Mesenchymal stem cell (in vitro differentiated cells and primary cell): ENCODE measurements around the gene TLCD5.

Experiments
- DNase-seq: peaks from one replicate; pipeline ENCODE4 v3.0.0-alpha.2; 2013
- H2AFZ ChIP-seq: one replicate; pipeline ENCODE4 v1.6.1; 2013; ENCODE audit warnings: low read depth, mild to moderate bottlenecking, control low read depth, inconsistent platforms, low read length, moderate library complexity
- H2AK5ac ChIP-seq: 2 replicates; pipeline ENCODE4 v1.6.1; 2013; ENCODE audit warnings: low read length, moderate library complexity, mild to moderate bottlenecking, inconsistent platforms; ENCODE audit not compliant: severe bottlenecking
- H2BK120ac ChIP-seq: one replicate; pipeline ENCODE4 v1.6.1; 2013; ENCODE audit warnings: low read depth, mild to moderate bottlenecking, inconsistent platforms, low read length, moderate library complexity
- H2BK12ac ChIP-seq, 2 experiments: one replicate each; pipeline ENCODE4 v1.6.1; 2013; ENCODE audit warnings: inconsistent platforms in 2 of 2, low read length in 2 of 2, mild to moderate bottlenecking in 2 of 2, moderate library complexity in 2 of 2, control low read depth in 1 of 2
- H2BK15ac ChIP-seq: one replicate; pipeline ENCODE4 v1.6.1; 2013; ENCODE audit warnings: mild to moderate bottlenecking, low read depth, inconsistent platforms; ENCODE audit not compliant: poor library complexity, severe bottlenecking
- H2BK5ac ChIP-seq: 2 replicates; pipeline ENCODE4 v1.6.1; 2013; ENCODE audit warnings: low read depth, mild to moderate bottlenecking, low read length, control low read depth, inconsistent platforms; ENCODE audit not compliant: poor library complexity, severe bottlenecking
- H3K14ac ChIP-seq, 2 experiments: one replicate each; pipeline ENCODE4 v1.6.1; 2013; ENCODE audit warnings: inconsistent platforms in 2 of 2, low read length in 2 of 2, control low read depth in 1 of 2, mild to moderate bottlenecking in 1 of 2, moderate library complexity in 1 of 2
- H3K18ac ChIP-seq, 2 experiments: one replicate each; pipeline ENCODE4 v1.6.1; 2013; ENCODE audit warnings: inconsistent platforms in 2 of 2, low read length in 2 of 2, control low read depth in 1 of 2, low read depth in 1 of 2, mild to moderate bottlenecking in 1 of 2
- H3K23ac ChIP-seq, 2 experiments: one replicate each; pipeline ENCODE4 v1.6.1; 2013; ENCODE audit warnings: inconsistent platforms in 2 of 2, low read length in 2 of 2, mild to moderate bottlenecking in 2 of 2, moderate library complexity in 2 of 2, control low read depth in 1 of 2
- H3K27ac ChIP-seq: 2 replicates; pipeline ENCODE4 v1.5.1; 2013; ENCODE audit warnings: mild to moderate bottlenecking, moderate library complexity, low read length, control low read depth, inconsistent platforms; ENCODE audit not compliant: poor library complexity, severe bottlenecking
- H3K27me3 ChIP-seq, 2 experiments: 2 replicates each; pipeline versions ENCODE4 v1.6.1 to v1.7.0; 2013; ENCODE audit warnings: low read length in 2 of 2, mild to moderate bottlenecking in 2 of 2, moderate library complexity in 2 of 2, control low read depth in 1 of 2, inconsistent platforms in 1 of 2; ENCODE audit not compliant: control insufficient read depth in 1 of 2, insufficient read depth in 1 of 2
- H3K36me3 ChIP-seq, 2 experiments: 2 replicates each; pipeline versions ENCODE4 v1.6.1 to v1.7.0; 2013; ENCODE audit warnings: low read length in 2 of 2, control low read depth in 1 of 2, inconsistent platforms in 1 of 2, low read depth in 1 of 2, mild to moderate bottlenecking in 1 of 2; ENCODE audit not compliant: insufficient read depth in 2 of 2, control insufficient read depth in 1 of 2
- H3K4ac ChIP-seq, 2 experiments: one replicate each; pipeline ENCODE4 v1.6.1; 2013; ENCODE audit warnings: inconsistent platforms in 2 of 2, low read length in 2 of 2, mild to moderate bottlenecking in 2 of 2, moderate library complexity in 2 of 2, control low read depth in 1 of 2, low read depth in 1 of 2
- H3K4me1 ChIP-seq: 2 replicates; pipeline ENCODE4 v1.6.1; 2013; ENCODE audit warnings: low read depth, low read length, control low read depth; ENCODE audit not compliant: control insufficient read depth, insufficient read depth
- H3K4me2 ChIP-seq: 2 replicates; pipeline ENCODE4 v1.6.1; 2013; ENCODE audit warnings: low read length, mild to moderate bottlenecking, inconsistent platforms; ENCODE audit not compliant: poor library complexity, severe bottlenecking
- H3K4me3 ChIP-seq, 2 experiments: 2 replicates each; pipeline versions ENCODE4 v1.5.1 to v1.7.0; 2013; ENCODE audit warnings: low read length in 2 of 2, mild to moderate bottlenecking in 2 of 2, control low read depth in 1 of 2, low read depth in 1 of 2; ENCODE audit not compliant: insufficient read depth in 1 of 2
- H3K79me1 ChIP-seq: replicated peaks from 2 replicates; pipeline ENCODE4 v1.6.1; 2013; ENCODE audit warnings: mild to moderate bottlenecking, control low read depth, low read length, inconsistent platforms; ENCODE audit not compliant: poor library complexity, severe bottlenecking
- H3K9ac ChIP-seq: 2 replicates; pipeline ENCODE4 v1.7.0; 2013; ENCODE audit warnings: mild to moderate bottlenecking, low read length, moderate library complexity
- H3K9me3 ChIP-seq: 2 replicates; pipeline ENCODE4 v1.7.0; 2013; ENCODE audit warnings: mild to moderate bottlenecking, low read length; ENCODE audit not compliant: control insufficient read depth
- H4K8ac ChIP-seq: one replicate; pipeline ENCODE4 v1.6.1; 2013; ENCODE audit warnings: inconsistent platforms, mild to moderate bottlenecking, low read length, moderate library complexity
- H4K91ac ChIP-seq: one replicate; pipeline ENCODE4 v1.6.1; 2013; ENCODE audit warnings: mild to moderate bottlenecking, low read length, inconsistent platforms
- WGBS: methylation state at CpG from one replicate; pipeline ENCODE4 v1.1.7; 2013; ENCODE audit warnings: mixed read lengths; 5-methylcytosine and 5-hydroxymethylcytosine counted together

Gene TLCD5

GRCh38 chr11:120295099-120295498 lies 30.0 kb upstream of the TLCD5 start:
- H3K14ac ChIP-seq, result no peak overlapping the region
- no peak overlapping the region for H2BK120ac ChIP-seq
- no peaks in the 10 kb centered on the region for H3K9me3 ChIP-seq

DNA sequence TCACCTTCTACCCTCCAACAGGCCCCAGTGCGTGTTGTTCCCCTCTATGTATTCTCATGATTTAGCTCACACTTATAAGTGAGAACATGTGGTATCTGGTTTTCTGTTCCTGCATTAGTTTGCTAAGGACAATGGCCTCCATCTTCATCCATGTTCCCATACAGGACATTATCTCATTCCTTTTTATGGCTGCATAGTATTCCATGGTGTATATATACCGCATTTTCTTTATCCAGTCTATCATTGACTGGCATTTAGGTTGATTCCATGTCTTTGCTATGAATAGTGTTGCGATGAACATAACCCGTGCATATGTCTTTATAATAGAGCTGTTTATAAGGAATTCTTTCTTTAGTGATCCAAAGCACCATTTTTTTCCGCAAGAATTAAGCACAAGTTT lies 28.5 kb upstream of the TLCD5 start:
- H3K36me3 ChIP-seq, result no peaks in the 10 kb centered on the region
- 100% methylated on average over 3 of the region's 5 CpGs for WGBS
- H3K14ac ChIP-seq, result no peak overlapping the region
- no peak overlapping the region for H2BK15ac ChIP-seq
- H3K9me3 ChIP-seq, result no peaks in the 10 kb centered on the region
- no peak overlapping the region for H2BK120ac ChIP-seq
- H2BK5ac ChIP-seq, result no peak overlapping the region
- no peak overlapping the region for H4K91ac ChIP-seq
- H2AK5ac ChIP-seq, result no peak overlapping the region
- no peak for DNase-seq
- H2BK12ac ChIP-seq, result no peak overlapping the region
- H3K4ac ChIP-seq, result no peak overlapping the region
- H3K27ac ChIP-seq, result no peak overlapping the region
- H3K79me1 ChIP-seq, result no peaks in the 10 kb centered on the region
- H3K27me3 ChIP-seq, result peaks cover 51 to 62% of the 10 kb centered on the region in 2 experiments
- no peak overlapping the region for H4K8ac ChIP-seq
- H3K4me2 ChIP-seq, result no peak overlapping the region
- no peak overlapping the region for H2AFZ ChIP-seq
- H3K4me3 ChIP-seq, result no peak overlapping the region
- no peak overlapping the region for H3K9ac ChIP-seq
- no peak overlapping the region for H3K18ac ChIP-seq
- no peak overlapping the region for H3K23ac ChIP-seq
- H3K4me1 ChIP-seq, result peaks cover 2% of the 10 kb centered on the region

More at GRCh38 chr11:120295099-120295498, 30.0 kb upstream of the TLCD5 start:
- Histone ChIP-seq H2BK12ac (no peak overlapping the region), H3K23ac (no peak overlapping the region), H2AFZ (no peak overlapping the region), H3K27me3 (peaks cover 61 to 75% of the 10 kb centered on the region in 2 experiments), H3K4me2 (no peak overlapping the region), H3K4ac (no peak overlapping the region), H2AK5ac (no peak overlapping the region), H3K18ac (no peak overlapping the region), H3K4me3 (no peak overlapping the region), H4K91ac (no peak overlapping the region), H2BK5ac (no peak overlapping the region), H4K8ac (no peak overlapping the region), H2BK15ac (no peak overlapping the region), H3K27ac (no peak overlapping the region), H3K4me1 (peaks cover 2% of the 10 kb centered on the region), H3K79me1 (no peaks in the 10 kb centered on the region), H3K36me3 (no peaks in the 10 kb centered on the region), H3K9ac (no peak overlapping the region)
- DNase-seq, result no peak
- 82% methylated on average over 3 of the region's 4 CpGs for WGBS

DNA sequence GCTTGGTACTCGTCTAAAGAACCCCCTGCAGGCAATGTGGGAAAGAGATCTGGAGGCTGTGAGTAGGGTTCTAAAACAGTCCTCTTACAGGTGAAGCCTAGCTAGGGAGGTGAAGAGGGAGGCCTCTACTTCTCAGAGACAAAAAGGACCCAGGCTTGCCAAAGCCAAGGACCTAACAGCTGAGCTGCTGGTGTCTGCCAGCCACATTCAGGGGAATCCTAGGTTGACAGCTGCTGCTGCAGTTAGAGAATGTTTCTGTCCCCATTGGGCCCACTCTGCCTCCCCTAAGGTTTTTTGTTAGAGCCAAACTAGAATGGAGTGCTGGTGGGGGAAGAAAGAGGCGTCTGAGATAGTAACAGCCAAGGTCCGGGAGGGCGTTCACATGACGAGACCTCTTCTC lies 26.6 kb upstream of the TLCD5 start:
- no peak overlapping the region for H3K23ac ChIP-seq
- no peak overlapping the region for H3K9ac ChIP-seq
- peaks cover 2% of the 10 kb centered on the region for H3K4me1 ChIP-seq
- H4K91ac ChIP-seq, result no peak overlapping the region
- H2BK12ac ChIP-seq, result no peak overlapping the region
- H2BK120ac ChIP-seq, result no peak overlapping the region
- 79% methylated on average over 5 of the region's 5 CpGs for WGBS
- no peak overlapping the region for H2AFZ ChIP-seq
- H3K27me3 ChIP-seq, result peaks cover 35 to 51% of the 10 kb centered on the region in 2 experiments
- H3K27ac ChIP-seq, result no peak overlapping the region
- H3K4me2 ChIP-seq, result no peak overlapping the region
- H3K79me1 ChIP-seq, result no peaks in the 10 kb centered on the region
- H3K18ac ChIP-seq, result no peak overlapping the region
- H2BK15ac ChIP-seq, result no peak overlapping the region
- H2BK5ac ChIP-seq, result no peak overlapping the region
- no peak overlapping the region for H3K4ac ChIP-seq
- H3K4me3 ChIP-seq, result no peak overlapping the region
- H2AK5ac ChIP-seq, result no peak overlapping the region
- H3K36me3 ChIP-seq, result no peaks in the 10 kb centered on the region
- no peaks in the 10 kb centered on the region for H3K9me3 ChIP-seq
- no peak overlapping the region for H4K8ac ChIP-seq
- no peak for DNase-seq
- no peak overlapping the region for H3K14ac ChIP-seq

DNA sequence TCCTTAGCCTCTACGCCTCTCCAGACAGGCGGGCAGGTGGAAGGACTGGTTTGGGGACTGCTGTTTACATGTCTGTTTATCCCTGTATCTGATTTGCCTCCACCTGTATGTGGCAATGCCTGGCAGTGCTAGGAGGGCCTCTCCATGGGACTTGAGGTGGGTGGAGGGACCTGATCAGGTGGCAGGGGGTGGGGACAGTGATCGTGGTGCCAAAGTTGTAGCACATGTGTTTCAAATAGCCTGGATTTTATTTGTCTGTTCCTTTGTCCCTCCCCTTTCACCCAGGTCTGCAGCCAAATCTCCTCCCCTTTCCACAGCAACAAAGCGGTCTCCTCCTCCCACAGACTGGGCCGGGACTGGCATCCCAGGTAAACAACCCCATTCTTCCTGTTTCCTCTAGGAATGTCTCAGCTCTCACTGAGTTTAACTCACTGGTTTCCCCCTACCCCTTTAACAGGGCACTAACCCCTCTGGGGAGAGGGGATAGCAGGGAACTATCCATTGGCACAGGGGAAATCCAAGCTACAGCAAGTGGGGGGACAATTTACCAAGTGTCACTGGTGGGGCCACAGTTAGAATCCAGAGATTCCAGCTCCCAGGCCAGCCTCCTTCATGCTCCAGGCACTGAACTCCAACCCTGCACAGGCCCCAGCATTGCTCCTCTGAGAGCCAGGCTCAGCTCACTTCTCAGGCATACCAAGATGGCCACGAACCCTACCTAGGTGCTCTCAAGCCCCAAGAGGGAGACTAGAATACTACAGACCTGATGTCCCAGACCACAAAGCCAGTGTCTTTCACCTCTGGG lies 22.9 kb upstream of the TLCD5 start:
- Histone ChIP-seq H3K4me3 (no peak overlapping the region), H2BK120ac (no peak overlapping the region), H2AFZ (no peak overlapping the region), H3K18ac (no peak overlapping the region), H3K36me3 (no peaks in the 10 kb centered on the region), H3K27ac (no peak overlapping the region), H3K4ac (no peak overlapping the region), H3K23ac (no peak overlapping the region), H3K27me3 (peaks cover 10 to 26% of the 10 kb centered on the region in 2 experiments), H2AK5ac (no peak overlapping the region), H3K14ac (no peak overlapping the region), H2BK15ac (no peak overlapping the region), H4K91ac (no peak overlapping the region), H3K79me1 (no peaks in the 10 kb centered on the region), H3K4me1 (peaks cover 3% of the 10 kb centered on the region), H2BK5ac (no peak overlapping the region), H2BK12ac (peak overlapping the region in 1 of 2 experiments; percentile 6), H3K9me3 (no peaks in the 10 kb centered on the region), H4K8ac (no peak overlapping the region), H3K9ac (no peak overlapping the region), H3K4me2 (no peak overlapping the region)
- DNase-seq, result no peak
- WGBS, result 89% methylated on average over 6 of the region's 6 CpGs
